HL-60/S4 treated with phorbol 12-myristate 13-acetate at 8.2 ng/mL for 4 days and 3 days (cell line): ENCODE results near the gene CRACDL.

ENCODE experiments used
- in situ Hi-C: fragments of 300-500 bp; cut with MboI; formaldehyde crosslinking; loops from 2 replicates; pipeline ENCODE4 v1.15.0; 2022; ENCODE audit warnings: low sequenced_read_pairs

CRACDL gene

GRCh38 chr2:98866033-98866432, 70.0 kb downstream of the CRACDL start:
- in situ Hi-C loops, result no loop called here

DNA sequence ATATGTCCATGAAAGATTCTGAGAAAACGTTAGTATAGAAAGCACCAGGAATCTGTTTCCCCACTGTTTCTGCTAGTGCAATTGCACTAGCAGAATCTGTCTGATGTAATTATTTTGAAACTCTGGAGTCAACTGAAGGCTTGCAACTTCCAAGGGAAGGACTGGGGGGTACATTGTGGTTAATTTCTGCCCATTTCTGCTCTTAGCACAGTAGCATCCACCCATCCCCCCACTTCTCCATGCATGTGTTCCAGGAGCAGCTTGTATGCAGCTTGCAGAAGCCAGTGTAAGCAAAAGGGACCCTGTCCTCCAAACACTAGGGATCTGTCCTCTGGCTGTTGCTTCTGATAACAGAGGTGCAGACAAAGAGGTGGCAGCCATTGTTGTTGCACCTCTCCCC, 74.4 kb downstream of the CRACDL start:
- in situ Hi-C loops, result no loop called here

DNA sequence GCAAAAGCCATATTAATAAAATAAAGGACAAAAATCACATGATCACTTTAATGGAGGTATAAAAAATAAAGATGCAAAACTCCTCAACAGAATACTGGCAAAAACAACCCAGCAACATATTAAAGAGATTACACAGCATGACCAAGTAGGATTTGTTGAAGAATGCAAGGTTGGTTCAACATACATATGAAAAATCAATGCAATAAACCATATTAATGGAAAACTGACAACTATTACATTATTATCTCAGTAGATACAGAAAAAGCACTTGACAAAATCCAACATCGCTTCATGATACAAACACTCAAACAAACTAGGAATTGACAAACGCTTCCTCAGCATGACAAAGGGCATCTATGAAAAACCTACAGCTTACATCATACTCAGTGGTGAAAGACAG, 76.7 kb downstream of the CRACDL start:
- in situ Hi-C loops, result no loop called here

DNA sequence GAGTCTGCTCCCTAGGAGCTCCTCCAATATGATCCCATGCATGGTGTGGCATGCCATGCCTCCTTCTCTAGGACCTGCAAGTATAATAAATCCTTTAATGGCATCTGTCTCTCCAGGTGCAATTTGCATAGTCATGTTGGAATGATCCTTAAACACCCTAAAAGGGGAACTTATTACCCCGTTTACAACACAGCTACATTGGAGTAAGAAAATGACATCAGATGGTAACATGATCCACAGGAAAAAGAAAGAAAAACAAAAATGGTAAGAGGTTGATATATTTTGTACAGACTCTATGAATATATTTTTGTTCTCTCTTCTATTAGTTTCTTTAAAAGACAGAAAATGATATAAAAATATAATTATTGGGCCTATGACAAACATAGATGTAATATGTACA, 79.0 kb downstream of the CRACDL start:
- in situ Hi-C loops, result no loop called here

DNA sequence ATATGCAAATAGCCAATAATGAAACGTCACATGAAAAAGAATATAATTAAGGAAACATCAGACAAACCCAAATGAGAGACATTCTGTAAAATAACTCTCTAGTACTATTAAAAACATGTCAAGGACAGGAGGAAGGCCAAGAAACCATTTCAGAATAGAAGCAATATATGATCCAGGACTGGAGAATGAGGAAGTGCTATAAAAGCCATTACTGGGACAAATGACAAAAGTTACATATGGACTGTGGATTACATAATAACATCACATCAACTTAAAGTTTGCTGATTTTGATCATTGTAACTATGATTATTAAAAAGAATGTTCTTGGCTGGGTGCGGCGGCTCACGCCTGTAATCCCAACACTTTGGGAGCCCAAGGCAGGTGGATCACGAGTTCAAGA, 81.3 kb downstream of the CRACDL start:
- in situ Hi-C loops, result no loop called here

GRCh38 chr2:98852932-98853331, 83.1 kb downstream of the CRACDL start:
- in situ Hi-C loops, result no loop called here

DNA sequence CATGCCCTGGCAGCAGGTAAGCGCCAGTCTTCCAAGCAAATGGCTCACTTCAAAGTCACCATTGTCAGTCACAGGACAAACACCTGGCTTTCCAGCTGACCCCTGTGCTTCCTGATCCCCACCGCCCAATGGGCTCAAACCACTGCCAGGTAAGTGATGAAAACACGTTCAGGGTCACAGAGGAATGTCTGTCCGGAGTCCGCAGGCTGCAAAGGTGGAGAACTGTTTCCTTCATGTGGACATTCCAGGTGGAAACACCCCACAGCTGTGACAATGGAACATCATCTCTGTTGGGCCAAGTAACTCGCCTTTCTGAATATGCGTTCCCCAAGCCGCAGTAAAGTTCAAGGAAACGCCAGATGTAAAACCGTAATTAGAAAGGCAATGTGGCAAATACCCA, 86.0 kb downstream of the CRACDL start:
- in situ Hi-C loops, result no loop called here

DNA sequence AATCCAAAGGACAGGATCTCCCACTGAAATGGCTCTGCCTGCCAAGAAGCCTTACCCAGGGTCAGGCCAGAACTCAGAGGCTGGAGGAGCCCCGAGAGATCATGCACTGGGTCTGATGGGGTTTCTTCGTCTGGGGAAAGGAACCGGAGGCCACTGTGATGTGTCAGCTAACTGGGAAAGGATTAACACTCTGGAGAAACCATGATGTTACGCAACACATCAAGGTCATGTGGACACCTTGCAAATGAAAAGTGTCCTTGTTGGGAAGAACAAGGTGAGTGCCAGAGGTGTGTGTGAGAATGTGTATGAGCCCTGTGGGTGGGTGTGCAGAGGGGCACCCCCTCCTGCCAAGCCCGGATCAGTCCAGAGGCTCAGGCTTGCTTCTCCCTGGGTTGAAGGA, 86.9 kb downstream of the CRACDL start:
- in situ Hi-C loops, result loop anchor here (10.0 kb wide), 1 partner anchor 204 kb away; no protein-coding TSS in a partner anchor

DNA sequence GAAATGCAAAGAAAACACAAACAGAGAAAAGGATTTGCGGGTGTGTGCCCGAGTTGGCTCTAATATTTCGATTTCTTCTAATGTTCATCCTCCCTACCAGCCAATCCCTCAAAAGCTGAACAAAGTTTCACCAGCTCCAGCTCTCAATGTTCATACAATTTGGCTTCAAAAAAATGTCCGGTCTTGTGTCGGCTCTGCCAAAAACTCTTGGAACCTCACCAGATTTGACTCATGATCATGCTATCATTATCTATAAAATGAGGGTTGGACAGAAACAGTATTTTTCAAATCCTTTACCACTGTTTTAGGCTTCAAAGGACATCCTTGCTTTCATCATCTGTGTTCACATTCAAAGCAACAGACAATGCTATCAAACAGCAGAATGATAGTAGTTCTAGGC, 88.2 kb downstream of the CRACDL start:
- in situ Hi-C loops, result loop anchor here (10.0 kb wide), 1 partner anchor 203 kb away; no protein-coding TSS in a partner anchor

GRCh38 chr2:98846041-98846440, 90.0 kb downstream of the CRACDL start:
- in situ Hi-C loops, result loop anchor here (10.0 kb wide), 1 partner anchor 201 kb away; no protein-coding TSS in a partner anchor

DNA sequence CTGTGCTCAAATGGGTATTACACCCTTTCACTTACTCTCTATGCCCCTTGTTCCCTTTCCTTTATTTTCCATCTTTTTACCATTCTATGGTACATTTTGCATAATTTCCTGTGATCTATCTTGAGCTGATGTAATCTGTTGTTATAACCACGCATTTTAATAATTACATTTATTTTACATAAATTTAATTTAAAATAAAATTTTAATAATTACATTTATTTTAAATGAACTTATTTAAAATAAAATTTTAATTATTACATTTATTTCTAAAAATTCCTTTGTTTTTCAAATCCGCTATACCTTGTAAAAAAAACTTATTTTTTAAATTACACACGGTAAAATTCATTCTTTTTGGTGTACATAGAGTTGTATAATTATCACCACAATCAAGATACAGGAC, 93.9 kb downstream of the CRACDL start:
- in situ Hi-C loops, result loop anchor here (10.0 kb wide), 1 partner anchor 197 kb away; no protein-coding TSS in a partner anchor

DNA sequence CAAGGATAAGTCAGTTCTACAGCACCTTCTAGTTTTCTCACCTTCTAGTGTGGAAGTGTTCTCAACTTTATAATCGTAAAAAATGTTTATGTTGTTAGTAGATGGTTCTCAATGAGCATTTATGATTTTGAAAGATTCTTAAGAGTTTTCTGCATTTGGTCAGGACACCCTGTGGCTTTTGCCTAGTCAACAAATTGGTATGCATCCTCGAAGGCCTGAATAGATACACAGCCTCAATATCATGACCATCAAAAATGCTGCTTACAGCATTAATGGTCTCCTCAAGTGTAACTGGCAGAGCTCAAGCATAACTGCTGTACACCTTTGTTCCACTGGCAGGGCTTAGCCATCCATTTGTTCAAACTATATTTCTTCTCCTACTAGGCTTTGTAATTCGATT, 96.7 kb downstream of the CRACDL start:
- in situ Hi-C loops, result no loop called here

- in situ Hi-C loops, result no loop called here
Measured at GRCh38 chr2:98835831-98836385, 100.1 kb downstream of the CRACDL start.

- in situ Hi-C loops, result no loop called here
Measured at GRCh38 chr2:98833917-98834263, 102.1 kb downstream of the CRACDL start.

DNA sequence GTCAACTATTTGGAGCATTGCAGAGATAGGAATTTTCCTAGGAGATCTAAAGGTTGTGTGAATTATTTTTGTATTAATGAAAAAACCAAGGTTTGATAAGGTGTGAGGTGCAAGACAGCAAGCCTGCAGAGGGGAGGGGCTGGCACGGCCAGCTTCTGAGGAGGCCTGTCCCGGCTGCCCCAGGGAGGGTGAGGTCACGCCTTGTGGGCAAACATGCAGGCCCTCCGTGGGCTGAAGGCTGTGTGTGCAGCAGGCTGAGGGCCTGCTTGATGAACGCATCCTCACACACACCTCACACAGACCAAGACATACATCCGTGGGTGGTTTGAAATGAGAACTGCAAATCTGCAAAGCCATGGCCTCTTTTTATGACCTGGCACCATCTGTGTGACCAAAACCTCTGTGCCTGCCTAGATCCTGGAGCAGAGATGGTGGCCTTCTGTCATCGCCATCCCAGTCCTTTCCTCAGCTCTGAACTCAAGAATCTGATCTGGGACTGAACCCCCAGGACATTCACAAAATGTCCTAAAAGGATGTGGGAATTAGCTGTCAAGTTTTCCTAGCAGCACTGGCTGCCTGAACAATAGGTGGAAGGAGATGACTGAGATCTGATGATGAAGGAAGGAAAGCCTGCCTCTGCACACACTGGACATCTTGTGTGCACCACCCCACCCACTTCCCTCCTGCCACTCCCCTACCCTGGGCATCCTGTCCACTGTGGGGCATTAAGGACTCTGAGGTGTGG, 102.7 kb downstream of the CRACDL start:
- in situ Hi-C loops, result no loop called here

DNA sequence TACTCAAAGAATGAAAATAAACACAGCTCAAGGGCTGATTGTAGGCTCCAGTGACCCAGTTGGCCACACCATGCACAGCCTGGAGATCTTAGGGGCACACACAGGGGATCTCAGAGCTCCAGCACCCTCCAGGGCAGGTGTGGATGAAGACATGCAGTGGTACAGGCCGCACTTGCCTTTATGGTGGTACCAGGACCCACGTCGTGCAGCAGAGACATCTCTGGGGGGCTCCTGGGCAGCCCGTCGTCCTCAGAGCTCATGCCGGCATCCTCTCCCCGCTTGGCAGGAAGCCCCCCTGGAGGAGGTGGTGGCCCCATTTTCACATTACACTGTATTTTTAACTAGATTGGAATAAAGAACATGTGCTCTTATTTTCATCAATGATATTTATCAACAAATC, 103.9 kb downstream of the CRACDL start:
- in situ Hi-C loops, result no loop called here

DNA sequence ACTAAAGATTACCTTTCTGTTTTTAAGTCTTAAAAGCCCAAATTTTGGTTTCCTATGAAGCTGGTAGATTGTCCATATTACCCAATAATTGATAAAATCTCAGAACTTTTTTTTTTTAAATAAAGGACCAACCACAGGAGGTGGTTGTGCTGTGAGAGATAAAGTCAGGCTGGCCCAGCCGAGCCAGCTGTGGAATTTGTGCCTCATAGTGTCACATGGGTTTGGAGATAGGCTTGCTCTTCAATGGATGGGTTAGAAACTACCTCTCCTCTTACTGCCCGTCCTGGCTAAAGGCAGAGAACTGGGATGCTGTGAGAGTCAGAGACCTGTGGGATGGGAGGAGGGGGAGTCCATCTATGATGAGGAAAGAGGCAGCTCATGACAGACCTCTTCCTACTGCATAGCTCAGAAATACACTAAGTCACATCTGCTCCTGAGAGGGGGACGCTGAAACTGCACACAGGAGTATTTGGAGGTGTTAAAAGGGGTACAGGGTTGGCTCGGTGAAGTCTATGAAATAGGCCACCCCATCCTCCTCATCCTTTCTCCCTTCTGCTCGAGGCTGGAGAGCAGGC, 105.4 kb downstream of the CRACDL start:
- in situ Hi-C loops, result no loop called here

DNA sequence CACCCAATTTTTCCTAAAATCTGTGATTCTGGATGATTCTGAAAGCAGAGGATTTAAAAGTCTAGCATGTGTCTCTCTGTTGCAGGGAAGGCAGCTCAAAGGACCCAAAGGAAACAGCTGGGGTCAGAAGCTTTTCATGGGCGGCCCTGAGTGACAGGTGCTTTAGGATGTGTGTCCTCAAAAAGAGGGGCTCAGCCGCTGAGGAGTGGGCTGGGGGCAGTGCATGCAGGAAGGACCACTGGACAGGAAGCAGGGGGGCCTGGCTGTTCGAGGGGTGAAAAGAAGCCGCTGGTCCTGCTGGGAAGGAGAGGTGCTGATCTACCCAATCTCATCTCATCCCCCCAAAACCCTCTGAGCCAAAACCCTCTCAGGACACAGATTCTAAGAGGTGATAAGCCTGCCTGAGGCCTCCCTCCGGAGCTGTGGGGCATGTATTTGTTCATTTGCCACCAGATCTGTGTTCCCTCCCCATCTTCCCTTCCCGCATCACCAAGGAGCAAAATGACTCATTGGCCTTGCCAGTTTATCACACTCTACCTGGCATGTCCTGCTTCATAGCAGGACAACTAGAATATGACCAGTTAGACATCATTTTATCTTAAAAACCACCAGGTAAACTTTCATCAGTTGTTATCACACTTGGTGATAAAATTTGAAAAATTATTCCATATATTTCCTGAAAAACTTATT, 106.3 kb downstream of the CRACDL start:
- in situ Hi-C loops, result no loop called here

DNA sequence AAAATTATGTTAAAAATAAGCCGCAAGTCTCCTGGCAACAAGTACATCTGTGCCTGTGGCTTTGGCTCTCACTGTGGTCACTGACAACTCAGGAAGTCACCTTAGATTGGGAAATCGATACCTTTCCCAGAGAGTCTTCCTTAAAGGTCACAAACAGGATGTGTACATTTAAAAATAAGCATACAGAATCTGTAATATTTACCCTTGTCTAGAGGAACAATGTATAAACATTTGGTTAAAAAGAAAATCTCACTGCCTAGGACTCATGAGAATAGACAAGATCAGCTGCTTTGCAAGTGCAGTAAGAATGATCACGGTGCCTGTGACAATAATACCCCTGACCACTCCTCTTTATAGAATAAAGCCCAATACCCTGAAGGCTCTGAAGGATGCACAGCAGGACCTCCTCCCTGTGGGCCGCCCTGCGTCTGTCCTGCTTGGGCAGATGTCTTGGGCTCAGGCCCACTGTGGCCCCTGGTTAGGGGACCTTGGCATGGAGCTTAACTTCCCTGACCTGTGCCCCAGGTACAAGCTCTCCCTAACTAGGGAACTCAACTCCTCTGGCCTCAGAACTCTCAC, 107.1 kb downstream of the CRACDL start:
- in situ Hi-C loops, result no loop called here

GRCh38 chr2:98828369-98828744, 107.7 kb downstream of the CRACDL start:
- in situ Hi-C loops, result no loop called here

DNA sequence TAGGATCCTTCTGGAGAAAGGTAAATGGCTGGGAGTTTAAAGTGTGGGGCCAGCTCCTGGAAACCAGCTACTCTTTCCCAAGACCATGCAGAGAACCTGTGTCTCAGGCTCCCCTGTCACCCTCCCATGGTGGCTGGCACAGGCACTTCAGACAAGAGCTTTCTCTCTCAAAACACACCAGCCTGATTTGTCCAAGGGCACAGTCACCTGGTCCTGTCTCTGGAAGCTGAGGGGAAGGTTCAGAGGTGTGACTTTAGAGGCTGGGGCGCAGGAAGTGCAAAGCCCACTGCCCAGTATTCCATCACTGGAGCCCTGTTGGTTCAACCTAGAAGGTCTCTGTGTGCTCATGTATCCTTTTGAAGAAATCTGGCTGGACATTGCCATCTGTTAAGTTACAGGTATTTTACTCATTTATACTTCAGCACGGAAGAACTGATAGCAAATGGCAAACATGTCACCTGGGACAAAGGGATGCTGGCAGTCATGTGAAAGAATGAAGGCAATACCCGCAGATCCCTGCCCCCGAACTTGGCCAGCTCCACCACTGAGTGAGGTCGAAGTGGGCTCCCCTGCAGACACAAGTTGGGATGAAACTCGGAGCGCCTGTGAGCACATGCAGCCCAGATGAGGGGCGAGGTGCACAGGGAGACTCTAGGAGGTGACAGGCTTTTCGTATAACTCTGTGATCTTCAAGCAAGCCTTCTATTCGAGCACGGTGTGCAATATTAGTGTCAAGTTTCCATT, 108.2 kb downstream of the CRACDL start:
- in situ Hi-C loops, result no loop called here
